GM23248 (cell line): Measurements from ENCODE around the gene RAB24.

Experiments used
- EZH2 ChIP-seq: fragments of 200-600 bp; sonication (generic); IDR thresholded peaks from 2 replicates; pipeline ENCODE4 v1.6.1; 2018; ENCODE audit warnings: antibody characterized with exemption, mild to moderate bottlenecking; ENCODE audit not compliant: insufficient read depth, poor library complexity, severe bottlenecking
- EZH2phosphoT487 ChIP-seq: fragments of 200-600 bp; sonication (generic); IDR thresholded peaks from 2 replicates; pipeline ENCODE4 v1.6.1; 2018; ENCODE audit warnings: antibody characterized with exemption, moderate library complexity, mild to moderate bottlenecking, low read depth; ENCODE audit not compliant: insufficient read depth

DNA sequence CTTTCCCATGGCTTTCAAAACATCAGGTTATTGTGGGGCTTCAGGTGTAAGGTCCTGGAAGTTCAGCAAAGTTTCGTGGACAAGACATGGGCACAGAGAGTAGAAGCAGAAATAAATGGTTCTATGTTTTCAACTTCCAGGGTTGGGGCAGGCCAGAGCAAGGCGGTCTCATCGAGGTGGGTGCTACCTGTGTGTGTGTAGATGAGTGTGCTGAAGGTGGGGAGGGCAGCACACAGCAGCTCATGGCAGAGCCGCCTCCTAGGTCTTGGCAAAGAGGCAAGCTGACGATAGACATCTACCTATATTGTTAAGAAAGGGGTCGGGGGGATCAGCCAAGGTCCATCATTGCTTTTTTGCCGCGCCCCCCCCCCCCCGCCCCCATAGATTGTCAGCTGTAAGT lies 3.8 kb downstream of the RAB24 start:
- no peak for TF ChIP-seq EZH2
- TF ChIP-seq EZH2phosphoT487, result no peak
